GM12891 (cell line): Measurements from ENCODE around the gene ENTHD1.

Source experiments
- POLR2A ChIP-seq: IDR thresholded peaks from 2 replicates; pipeline ENCODE4 v1.6.1; 2011; ENCODE audit warnings: low read depth, low read length, control low read depth
- POLR2AphosphoS5 ChIP-seq: IDR thresholded peaks from 2 replicates; pipeline ENCODE4 v1.6.1; 2011; ENCODE audit warnings: low read depth, low read length, control low read depth

DNA sequence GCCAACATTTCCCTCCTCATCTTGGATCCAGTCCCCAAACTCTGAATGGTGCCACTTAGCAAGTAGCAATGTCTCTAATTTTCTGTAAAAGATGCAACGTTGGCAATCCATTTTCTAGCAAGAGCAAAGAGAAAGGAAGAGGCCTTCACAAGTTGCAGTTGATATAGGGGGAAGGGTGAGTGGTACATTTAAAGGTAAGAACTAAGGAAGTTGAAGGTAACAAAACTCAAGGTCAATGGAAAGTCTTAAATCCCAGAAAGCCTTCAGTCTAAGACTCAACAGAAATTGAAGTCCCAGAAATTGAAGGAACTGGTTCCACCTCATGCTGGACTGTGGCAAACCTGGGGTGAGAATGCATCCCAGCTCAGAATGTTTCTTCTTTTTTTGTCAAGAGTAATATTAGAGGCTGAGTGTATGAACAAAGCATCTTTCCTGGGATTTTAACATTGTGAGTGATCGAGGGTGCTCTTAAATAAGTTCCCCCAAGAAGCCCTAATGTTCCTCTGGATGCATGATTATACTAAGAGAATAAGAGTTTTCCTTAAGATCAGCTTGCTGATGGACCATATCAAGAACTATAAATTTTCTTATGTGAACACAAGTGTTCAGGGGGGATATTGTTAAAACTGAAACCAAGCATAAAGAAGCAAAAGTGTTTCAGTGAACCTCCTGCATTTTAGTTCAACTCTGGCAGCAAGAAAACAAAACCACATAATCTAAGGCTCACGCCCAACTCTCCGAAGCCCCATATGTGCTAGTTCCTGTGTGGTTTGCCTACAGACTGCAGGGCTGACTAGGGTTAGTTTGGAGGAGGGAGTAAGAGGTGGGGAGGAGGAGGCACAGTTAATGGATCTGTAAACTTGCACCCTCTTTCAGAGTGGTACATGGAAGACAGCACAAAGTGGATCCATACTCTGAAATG is 7.0 kb upstream of the ENTHD1 start, which contains the start of gene GRAP2:
- TF ChIP-seq POLR2AphosphoS5: no peak
- TF ChIP-seq POLR2A: no peak
